HepG2 (cell line): Measurements from ENCODE around the gene TSNAX. TPM values are rescaled to one million over a fixed set of nuclear protein-coding genes. Genes with fewer than 3 reads are reported as not detected.

ENCODE experiments used
- CCDC6 ChIP-seq: sonication (generic); formaldehyde crosslinking; IDR thresholded peaks from 2 replicates; pipeline ENCODE4 v1.8.1; 2022; ENCODE audit warnings: mild to moderate bottlenecking, missing genetic modification reagents, moderate library complexity
- CENPX ChIP-seq: sonication (generic); formaldehyde crosslinking; IDR thresholded peaks from 2 replicates; pipeline ENCODE4 v1.9.0; 2021; ENCODE audit warnings: mild to moderate bottlenecking, missing genetic modification reagents, moderate library complexity
- CHCHD3 ChIP-seq: sonication (generic); formaldehyde crosslinking; IDR thresholded peaks from 2 replicates; pipeline ENCODE4 v1.8.0; 2022; ENCODE audit warnings: mild to moderate bottlenecking, missing genetic modification reagents, moderate library complexity
- EZH2 ChIP-seq: conservative IDR thresholded peaks from 2 replicates; pipeline ENCODE4 v1.6.1; 2012; ENCODE audit warnings: mild to moderate bottlenecking, low read depth, low read length, moderate library complexity
- GFI1 ChIP-seq: sonication (generic); formaldehyde crosslinking; IDR thresholded peaks from 2 replicates; pipeline ENCODE4 v1.5.0; 2020; ENCODE audit warnings: missing genetic modification reagents, mild to moderate bottlenecking, borderline replicate concordance
- GPN1 ChIP-seq: sonication (generic); formaldehyde crosslinking; IDR thresholded peaks from 2 replicates; pipeline ENCODE4 v1.5.1; 2020; ENCODE audit warnings: missing genetic modification reagents, borderline replicate concordance
- HCFC1 ChIP-seq: fragments of 150-350 bp; IDR thresholded peaks from 2 replicates; pipeline ENCODE4 v1.6.1; 2014; ENCODE audit warnings: low read depth, low read length
- HDAC1 ChIP-seq: sonication (generic); formaldehyde crosslinking; IDR thresholded peaks from 2 replicates; pipeline ENCODE4 v1.5.1; 2020; ENCODE audit warnings: mild to moderate bottlenecking, missing genetic modification reagents
- MED13 ChIP-seq: sonication (generic); formaldehyde crosslinking; IDR thresholded peaks from 2 replicates; pipeline ENCODE4 v1.5.0; 2020; ENCODE audit warnings: missing genetic modification reagents
- NCOR1 ChIP-seq: fragments of 200-600 bp; sonication (generic); IDR thresholded peaks from 2 replicates; pipeline ENCODE4 v1.7.0; 2017; ENCODE audit warnings: antibody characterized with exemption, low read length, borderline replicate concordance
- NONO ChIP-seq, 2 experiments: fragments of 450-650 bp in 1 of 2; sonication (generic) in 1 of 2; formaldehyde crosslinking in 1 of 2; IDR thresholded peaks in 1 of 2; conservative IDR thresholded peaks in 1 of 2; 2 replicates each; pipeline versions ENCODE4 v1.6.1 to v1.8.0; 2017 to 2022; ENCODE audit warnings: mild to moderate bottlenecking in 1 of 2, missing genetic modification reagents in 1 of 2, moderate library complexity in 1 of 2
- SMARCC2 ChIP-seq: fragments of 450-650 bp; IDR thresholded peaks from 2 replicates; pipeline ENCODE4 v1.6.1; 2017; ENCODE audit warnings: antibody characterized with exemption, mild to moderate bottlenecking
- SPEN ChIP-seq: sonication (generic); formaldehyde crosslinking; IDR thresholded peaks from 2 replicates; pipeline ENCODE4 v1.5.1; 2020; ENCODE audit warnings: low read depth, mild to moderate bottlenecking, missing genetic modification reagents
- TFDP2 ChIP-seq: sonication (generic); formaldehyde crosslinking; IDR thresholded peaks from 2 replicates; pipeline ENCODE4 v1.4.0; 2020; ENCODE audit warnings: missing genetic modification reagents
- TGIF2 ChIP-seq: IDR thresholded peaks from 2 replicates; pipeline ENCODE4 v1.6.1; 2016; ENCODE audit warnings: control low read depth, missing compliant biosample characterization
- ZBTB10 ChIP-seq: sonication (generic); formaldehyde crosslinking; IDR thresholded peaks from 2 replicates; pipeline ENCODE4 v1.4.0; 2020; ENCODE audit warnings: missing genetic modification reagents, borderline replicate concordance
- ZBTB38 ChIP-seq: sonication (generic); formaldehyde crosslinking; IDR thresholded peaks from 2 replicates; pipeline ENCODE4 v1.5.1; 2020; ENCODE audit warnings: mild to moderate bottlenecking, missing genetic modification reagents
- ZNF260 ChIP-seq: sonication (generic); formaldehyde crosslinking; IDR thresholded peaks from 2 replicates; pipeline ENCODE4 v1.4.0; 2020; ENCODE audit warnings: missing genetic modification reagents, low read depth, mild to moderate bottlenecking, borderline replicate concordance
- ZNF263 ChIP-seq: sonication (generic); formaldehyde crosslinking; IDR thresholded peaks from 2 replicates; pipeline ENCODE4 v1.4.0; 2020; ENCODE audit warnings: missing genetic modification reagents
- ZNF3 ChIP-seq: IDR thresholded peaks from 2 replicates; pipeline ENCODE4 v1.7.0; 2017; ENCODE audit warnings: inconsistent platforms
- ZNF460 ChIP-seq: sonication (generic); formaldehyde crosslinking; IDR thresholded peaks from 2 replicates; pipeline ENCODE4 v1.5.1; 2020; ENCODE audit warnings: missing genetic modification reagents, mild to moderate bottlenecking, borderline replicate concordance
- ZNF563 ChIP-seq: sonication (generic); formaldehyde crosslinking; IDR thresholded peaks from 2 replicates; pipeline ENCODE4 v1.8.0; 2022; ENCODE audit warnings: mild to moderate bottlenecking, moderate library complexity, missing genetic modification reagents
- ZNF569 ChIP-seq: sonication (generic); formaldehyde crosslinking; IDR thresholded peaks from 2 replicates; pipeline ENCODE4 v1.5.0; 2020; ENCODE audit warnings: mild to moderate bottlenecking, missing genetic modification reagents, moderate library complexity, borderline replicate concordance
- ZNF782 ChIP-seq: sonication (generic); formaldehyde crosslinking; IDR thresholded peaks from 2 replicates; pipeline ENCODE4 v1.4.0; 2020; ENCODE audit warnings: missing genetic modification reagents, mild to moderate bottlenecking, borderline replicate concordance
- ZNF816 ChIP-seq: sonication (generic); formaldehyde crosslinking; IDR thresholded peaks from 2 replicates; pipeline ENCODE4 v1.8.0; 2022; ENCODE audit warnings: missing genetic modification reagents, mild to moderate bottlenecking, borderline replicate concordance
- polyA plus RNA-seq, 8 experiments: library from polyadenylated mRNA; depleted of rRNA in 3 of 8; stranded (reverse) in 7 of 8; unstranded in 1 of 8; fragments of >200 nt; fragmentation: Illumina TruSeq in 4 of 8; extraction: Trizol in 4 of 8; gene quantifications; 2 replicates each; pipeline versions ENCODE4 v1.2.1 to v1.2.3, GENCODE V29; 2011 to 2016; ENCODE audit warnings: low read depth in 4 of 8, missing spikeins in 1 of 8, mixed read lengths in 1 of 8; ENCODE audit not compliant: insufficient read depth in 1 of 8
- total RNA-seq, 5 experiments: library from RNA; depleted of rRNA; stranded (reverse); fragments of >200 nt; fragmentation: Illumina TruSeq; extraction: Trizol; gene quantifications; 2 replicates each; pipeline ENCODE4 v1.2.3, GENCODE V29; 2016; ENCODE audit warnings: low read depth in 1 of 5
- TF ChIP-seq, protein P1 (sequence below): IDR thresholded peaks from 2 replicates; pipeline ENCODE4 v1.6.1; 2016; ENCODE audit warnings: control low read depth

TSNAX gene
- total and polyA plus RNA-seq, 2 of the 13 experiments (the other 11 are each of a cell fraction or from before 2014, with no cell fraction given) = 13.2 to 46.2 TPM

GRCh38 chr1:231528172-231529029, at the start of gene TSNAX (continued):
- TF ChIP-seq NONO (IDR thresholded peaks at IDR 0.05) = no peak
- peak; percentile 76; the same call in 1 of the 2 replicates for TF ChIP-seq NONO (CRISPR knock-in tag; conservative IDR thresholded peaks at IDR 0.05)
- no peak for TF ChIP-seq EZH2
- no peak for TF ChIP-seq ZBTB10 (CRISPR knock-in tag)
- peak; percentile 73 for TF ChIP-seq TFDP2 (CRISPR knock-in tag)
- TF ChIP-seq, protein P1, sequence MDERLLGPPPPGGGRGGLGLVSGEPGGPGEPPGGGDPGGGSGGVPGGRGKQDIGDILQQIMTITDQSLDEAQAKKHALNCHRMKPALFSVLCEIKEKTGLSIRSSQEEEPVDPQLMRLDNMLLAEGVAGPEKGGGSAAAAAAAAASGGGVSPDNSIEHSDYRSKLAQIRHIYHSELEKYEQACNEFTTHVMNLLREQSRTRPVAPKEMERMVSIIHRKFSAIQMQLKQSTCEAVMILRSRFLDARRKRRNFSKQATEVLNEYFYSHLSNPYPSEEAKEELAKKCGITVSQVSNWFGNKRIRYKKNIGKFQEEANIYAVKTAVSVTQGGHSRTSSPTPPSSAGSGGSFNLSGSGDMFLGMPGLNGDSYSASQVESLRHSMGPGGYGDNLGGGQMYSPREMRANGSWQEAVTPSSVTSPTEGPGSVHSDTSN = no peak
- no peak for TF ChIP-seq TGIF2
- peak; percentile 75; the same call in 1 of the 2 replicates for TF ChIP-seq MED13 (CRISPR knock-in tag)
- peak; percentile 96 for TF ChIP-seq SPEN (CRISPR knock-in tag)
- peak; percentile 91 for TF ChIP-seq HCFC1
- TF ChIP-seq GPN1 (CRISPR knock-in tag) = no peak
- TF ChIP-seq ZNF816 (CRISPR knock-in tag) = peak; percentile 62; the same call in 1 of the 2 replicates
- TF ChIP-seq ZNF460 (CRISPR knock-in tag) = no peak
- no peak for TF ChIP-seq CHCHD3 (CRISPR knock-in tag)
- no peak for TF ChIP-seq CENPX (CRISPR knock-in tag)
- no peak for TF ChIP-seq ZNF260
- peak; percentile 63; the same call in 1 of the 2 replicates for TF ChIP-seq ZNF563 (CRISPR knock-in tag)
- no peak for TF ChIP-seq ZNF3 (CRISPR knock-in tag)
- peak; percentile 63 for TF ChIP-seq HDAC1 (CRISPR knock-in tag)
- no peak for TF ChIP-seq ZNF263 (CRISPR knock-in tag)
- TF ChIP-seq ZBTB38 (CRISPR knock-in tag) = peak; percentile 92
- TF ChIP-seq GFI1 = peak; percentile 72
- TF ChIP-seq SMARCC2 = no peak
- no peak for TF ChIP-seq CCDC6 (CRISPR knock-in tag)
- no peak for TF ChIP-seq ZNF569 (CRISPR knock-in tag)
- TF ChIP-seq ZNF782 (CRISPR knock-in tag) = no peak
- no peak for TF ChIP-seq NCOR1
